8988T (cell line): ENCODE measurements around the gene PLD5.

Experiments used
- DNase-seq: peaks from one replicate; pipeline ENCODE4 v3.0.0; 2011

PLD5 gene

DNA sequence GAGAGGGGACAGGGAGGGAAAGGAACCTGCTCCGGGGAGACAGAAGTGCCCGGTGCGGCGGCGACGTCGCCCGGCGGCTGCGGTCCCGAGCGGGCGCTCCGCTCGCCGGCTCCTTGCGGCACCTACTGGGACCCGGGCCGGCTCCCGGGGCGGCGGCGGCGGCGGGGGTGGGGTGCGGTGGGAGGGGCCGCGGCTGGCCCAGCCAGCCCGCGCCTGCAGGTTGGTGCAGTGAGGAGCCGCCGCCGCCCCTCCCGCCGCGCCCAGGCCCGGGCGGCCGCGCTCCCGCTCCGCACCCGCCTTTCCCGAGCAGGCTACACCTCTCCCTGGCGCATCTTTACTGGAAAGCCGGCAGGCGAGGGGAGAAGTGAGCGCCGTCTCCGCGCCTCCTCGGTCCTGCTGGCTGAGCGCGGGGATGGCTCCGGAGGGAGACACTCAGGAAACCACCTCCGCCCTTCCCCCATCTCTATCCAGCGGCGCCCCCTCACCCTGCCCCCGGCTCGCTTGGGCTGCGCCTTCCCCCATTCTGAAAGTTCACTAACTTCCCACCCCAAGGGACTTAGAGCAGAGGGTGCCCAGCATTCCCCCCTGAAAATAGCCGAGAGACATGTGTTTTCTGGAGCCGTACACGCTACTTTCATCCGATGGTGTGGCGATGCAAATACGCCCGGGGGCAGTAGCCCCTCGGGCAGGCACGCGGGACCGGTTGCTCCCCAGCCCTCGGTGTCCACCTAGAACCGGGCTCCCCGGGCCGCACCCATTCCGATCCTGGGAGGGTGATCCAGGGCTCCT, at the start of gene PLD5:
PLD5 (minus strand) TSS at position 127 of the 789 bp plus-strand sequence.
- DNase-seq, result no peak

DNA sequence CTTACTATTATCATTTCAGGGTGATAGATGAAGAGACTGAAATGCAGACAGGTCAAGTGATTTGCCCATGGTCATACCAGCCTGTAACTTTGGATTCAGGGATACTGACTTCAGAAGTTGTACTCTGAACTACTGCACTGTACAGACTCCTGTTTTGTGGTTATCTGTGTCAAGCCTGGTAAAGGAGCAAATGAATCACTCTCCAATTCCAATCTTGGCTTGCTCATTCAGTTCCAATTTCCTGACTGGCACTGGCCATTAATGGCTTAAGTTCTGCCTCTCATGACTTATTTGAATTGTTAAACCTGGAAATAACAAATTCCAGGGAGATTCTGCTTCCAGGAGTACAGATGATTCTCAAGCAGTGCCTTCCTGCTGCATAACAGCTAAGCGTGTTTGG, 45.4 kb upstream of the PLD5 start:
- DNase-seq, result no peak

DNA sequence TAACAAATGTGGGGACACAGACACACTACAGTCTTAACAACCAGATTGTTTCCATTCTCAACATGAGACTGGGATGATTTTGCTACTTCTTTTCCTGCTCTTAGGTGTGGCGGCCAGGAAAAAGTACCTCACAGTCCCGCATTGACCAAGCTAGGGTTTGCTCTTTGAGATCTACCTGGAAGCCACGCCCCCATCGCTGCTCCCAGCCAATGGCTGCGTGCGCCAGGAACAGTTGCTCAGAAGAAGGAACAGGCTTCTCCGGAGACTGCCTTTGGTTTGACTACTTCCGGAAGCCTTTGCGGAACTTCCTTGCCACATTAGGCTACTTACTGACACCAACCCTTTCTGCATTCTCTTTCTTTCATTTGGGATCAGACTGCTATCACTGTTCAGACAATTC, 44.2 kb upstream of the PLD5 start:
- DNase-seq, result no peak

DNA sequence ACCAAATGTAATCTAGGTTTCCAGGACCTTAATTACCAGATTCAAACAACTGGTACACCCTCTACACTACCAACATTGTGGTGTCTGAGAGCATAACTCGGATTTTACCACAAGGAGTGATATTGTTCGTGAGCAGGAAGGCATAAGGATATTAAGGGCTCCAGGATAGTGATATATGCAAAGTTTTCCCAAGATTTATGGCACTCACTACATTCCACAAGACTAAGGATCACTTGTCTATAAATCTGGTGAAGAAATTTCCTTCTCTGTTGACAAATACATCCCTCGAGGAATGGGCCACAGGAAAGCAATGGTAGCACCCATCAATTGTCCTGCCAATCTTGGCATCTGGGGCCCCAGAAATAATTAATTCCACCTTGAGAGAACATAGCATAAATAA, 43.1 kb upstream of the PLD5 start:
- DNase-seq, result no peak

DNA sequence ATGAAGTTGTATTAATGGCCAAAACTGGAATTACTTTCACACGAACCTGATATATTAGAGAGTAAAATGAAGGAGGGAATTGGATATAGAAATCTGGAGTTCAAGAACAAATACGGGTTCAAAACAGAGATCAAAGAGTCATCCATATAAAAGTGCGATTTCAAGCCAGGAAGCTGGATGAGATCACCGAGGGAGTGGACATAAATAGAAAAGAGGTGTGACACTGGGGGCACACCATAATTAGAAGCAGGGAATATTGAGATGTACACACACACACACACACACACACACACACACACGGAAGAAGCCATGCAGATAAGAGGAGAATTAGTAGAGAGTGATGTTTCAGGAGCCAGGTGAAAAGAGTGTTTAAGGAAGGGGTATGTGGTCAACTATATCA, 32.3 kb upstream of the PLD5 start:
- no peak for DNase-seq

DNA sequence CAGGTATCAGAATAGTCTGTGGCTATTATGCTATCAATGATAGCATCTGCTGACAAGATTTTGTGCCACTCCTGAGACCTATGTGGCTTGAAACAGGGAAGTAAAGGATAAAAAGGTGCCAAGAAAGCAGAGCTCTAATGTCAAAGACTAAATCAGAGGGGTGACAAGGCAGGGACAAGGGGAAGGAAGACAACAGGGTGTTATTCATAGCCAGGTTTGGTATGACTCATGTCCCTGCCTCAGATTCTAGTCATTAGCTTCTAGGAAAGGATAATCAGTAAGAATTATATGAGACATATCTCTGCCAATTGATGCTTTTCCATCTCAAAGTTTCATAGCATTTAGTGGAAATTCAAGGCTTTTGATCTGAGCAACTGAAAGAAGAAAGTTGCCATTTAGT, 31.8 kb upstream of the PLD5 start:
- DNase-seq, result no peak

DNA sequence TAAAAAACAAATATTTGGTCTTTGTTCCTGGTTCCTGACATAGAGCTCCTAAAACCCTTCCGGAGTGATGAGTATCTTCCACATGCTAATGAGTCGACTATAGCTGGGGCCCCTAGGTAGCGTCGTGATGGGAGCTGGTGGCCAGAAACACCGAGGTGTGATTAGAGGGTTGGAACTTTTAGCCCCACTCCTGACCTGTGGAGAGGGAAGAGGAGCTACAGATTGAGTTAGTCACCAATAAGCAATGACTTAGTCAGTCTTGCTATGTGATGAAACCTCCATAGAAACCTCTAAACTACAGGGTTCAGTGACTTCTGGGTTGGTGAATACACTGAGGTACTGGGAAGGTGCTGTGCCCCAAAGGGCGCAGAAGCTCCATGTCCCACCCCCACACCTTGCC, 30.1 kb upstream of the PLD5 start:
- DNase-seq, result no peak

DNA sequence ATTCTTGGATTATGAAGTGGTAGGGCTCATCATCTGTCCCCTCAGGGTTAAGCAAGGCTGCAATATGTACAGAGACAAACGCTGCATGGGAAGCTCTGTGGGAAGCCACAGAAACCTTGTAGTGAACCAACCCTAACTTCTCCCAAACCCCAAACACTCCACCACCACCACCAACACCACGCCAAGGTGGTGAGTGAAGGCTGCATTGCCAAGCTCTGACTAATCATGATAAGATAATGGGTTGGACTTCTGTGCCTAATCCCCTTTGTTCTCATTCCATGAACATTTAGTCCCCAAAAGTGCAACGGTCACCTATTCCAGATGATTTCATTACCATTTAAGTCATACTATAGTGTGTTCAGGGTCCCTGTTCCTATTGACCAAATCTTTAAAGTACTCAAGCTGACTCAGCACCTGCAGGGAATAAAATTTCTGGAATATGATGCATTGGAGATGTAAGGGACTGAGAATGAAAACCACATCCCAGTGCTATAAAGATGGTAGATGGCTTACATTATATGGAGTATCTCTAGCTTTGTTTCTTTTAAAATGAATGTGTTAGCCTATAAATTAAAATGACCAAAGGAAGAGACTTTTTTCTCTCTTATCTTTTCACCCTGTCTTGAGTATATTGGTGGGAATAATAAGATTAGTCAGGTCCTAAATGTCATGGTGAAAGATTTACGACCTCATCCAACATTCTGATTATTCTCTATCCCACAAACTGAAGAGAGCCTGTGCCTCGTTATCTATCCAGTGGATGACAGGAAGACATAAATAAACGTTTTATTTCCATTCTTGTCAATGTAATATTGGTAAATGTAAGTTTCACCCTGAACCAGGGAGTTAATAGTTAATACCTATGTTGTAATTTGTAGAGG, 22.6 kb upstream of the PLD5 start:
- DNase-seq, result no peak

DNA sequence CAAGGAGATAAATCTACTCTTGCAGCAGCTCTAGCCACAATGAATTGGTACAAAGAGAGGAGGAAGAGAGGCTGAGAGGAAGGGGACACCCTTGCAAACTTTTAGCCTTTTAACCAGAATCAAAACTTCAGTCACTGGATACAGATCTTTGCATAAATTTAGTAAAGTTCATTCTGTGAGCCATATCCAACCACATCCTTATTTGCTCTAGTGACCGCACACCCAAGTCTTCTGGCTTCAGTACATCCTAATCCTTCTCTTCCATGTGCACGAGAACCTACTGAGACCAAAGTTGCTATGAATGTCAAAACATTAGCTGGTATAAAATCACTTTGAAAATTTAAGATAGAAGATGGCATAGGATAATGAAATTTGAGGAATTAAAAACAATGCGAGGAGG, 21.9 kb upstream of the PLD5 start:
- DNase-seq, result no peak

DNA sequence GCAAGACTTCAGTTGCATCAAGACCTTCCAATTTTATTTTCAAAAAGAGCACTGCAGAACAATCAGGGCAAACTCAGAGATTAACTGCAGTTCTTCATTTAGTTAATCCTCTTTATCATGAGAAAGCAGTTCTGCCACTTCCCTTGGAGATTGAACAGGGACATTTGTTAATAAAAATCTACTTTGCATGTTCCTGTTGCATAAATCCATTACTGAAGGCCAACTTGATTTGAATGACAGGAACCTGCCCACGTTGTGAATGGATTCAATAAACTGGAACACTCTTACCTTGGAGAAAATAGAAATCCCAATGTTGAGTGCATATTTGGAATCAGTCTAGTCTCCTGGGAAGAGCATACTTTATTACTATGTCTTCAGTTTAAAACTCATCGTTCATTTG, 19.6 kb upstream of the PLD5 start:
- DNase-seq, result no peak

DNA sequence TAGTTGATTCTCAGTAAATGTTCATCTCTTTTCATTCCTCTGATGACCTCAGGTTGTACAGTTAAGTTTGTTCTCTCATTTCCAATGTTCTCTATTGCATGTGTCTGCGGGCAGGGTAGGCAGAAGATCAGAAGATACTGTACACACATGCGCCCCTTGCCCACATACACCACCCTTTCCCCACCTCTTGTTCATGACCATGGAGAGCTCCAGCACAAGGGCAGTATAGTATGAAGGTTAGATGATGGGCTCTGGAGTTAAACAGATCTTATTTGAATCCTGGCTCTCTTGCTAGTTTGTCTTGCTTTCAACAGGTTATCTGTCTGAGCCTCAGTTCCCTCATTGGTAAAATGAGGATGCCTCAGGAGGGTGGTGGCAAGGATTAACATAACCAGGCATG, 17.8 kb upstream of the PLD5 start:
- DNase-seq, result no peak

DNA sequence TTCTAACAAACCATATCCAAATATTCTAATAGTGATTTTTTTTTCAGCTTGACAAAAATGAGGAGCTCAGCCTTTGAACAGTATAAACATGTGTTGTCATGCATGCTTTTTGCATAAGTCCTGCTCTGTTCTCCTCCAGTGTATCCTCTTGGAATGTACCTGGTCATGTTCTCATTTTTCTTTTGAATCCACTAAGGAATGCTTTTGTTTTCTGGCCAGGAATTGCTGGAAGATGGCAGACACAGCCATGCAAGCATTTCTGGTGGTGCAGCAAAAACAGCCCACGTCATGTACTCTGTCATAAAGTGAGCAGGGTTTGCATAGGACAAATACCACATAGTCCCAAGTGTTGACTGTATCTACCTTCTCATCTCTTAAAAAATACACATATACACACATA, 11.5 kb upstream of the PLD5 start:
- DNase-seq, result no peak

DNA sequence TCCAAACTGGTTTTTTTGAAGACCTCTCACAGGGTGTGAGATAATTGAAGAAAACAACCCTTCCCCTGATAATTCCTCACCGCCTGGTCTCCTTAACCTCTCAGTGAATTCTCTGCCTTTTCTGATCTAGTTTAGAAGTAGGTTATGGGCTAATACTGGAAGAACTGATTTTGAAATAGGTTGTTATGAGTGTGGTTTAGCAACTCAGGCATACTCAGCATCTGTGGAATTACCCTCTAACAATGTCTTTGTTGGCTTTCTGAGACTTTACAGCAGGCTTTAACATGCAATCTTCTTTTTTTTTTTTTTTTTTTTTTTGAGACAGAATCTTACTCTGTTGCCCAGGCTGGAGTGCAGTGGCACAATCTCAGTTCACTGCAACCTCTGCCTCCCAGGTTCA, 10.3 kb upstream of the PLD5 start:
- DNase-seq, result no peak

DNA sequence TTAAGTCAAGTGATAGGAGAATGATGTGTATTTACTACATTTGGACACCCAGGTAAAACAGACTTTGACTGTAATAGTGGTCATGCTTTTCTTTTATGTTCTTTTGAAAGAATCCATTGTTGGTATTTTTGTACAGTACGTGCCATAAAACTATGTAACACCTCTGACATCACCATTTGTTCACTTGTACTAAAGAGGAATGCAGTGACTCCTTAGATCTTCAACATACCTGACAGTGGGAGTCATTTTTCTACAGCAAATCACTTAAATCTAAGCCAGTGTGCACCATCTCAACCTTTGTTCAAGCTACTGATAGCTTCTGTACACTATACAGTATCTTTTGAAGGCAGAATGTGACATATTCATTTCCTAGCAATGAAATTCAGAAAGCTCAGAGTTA, 6.3 kb upstream of the PLD5 start:
- no peak for DNase-seq

DNA sequence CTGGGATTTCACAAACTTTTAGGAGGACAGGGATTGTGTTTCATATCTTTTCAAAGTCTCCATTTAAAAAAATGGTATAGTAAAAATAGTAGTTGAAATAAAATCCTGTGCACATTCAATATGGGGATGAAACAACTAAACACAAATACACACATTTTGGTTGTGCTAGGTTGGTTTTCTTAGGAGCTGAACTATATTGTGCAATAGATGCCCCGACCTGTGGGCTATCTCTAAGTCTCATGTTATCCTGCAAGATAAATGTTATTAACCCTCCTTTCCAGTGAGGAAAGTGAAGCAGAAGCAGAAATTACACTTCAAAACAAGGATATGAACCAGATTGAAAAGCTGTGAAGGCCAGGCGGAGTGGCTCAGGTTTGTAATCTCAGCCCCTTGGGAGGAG, 1.3 kb upstream of the PLD5 start:
- DNase-seq, result no peak

DNA sequence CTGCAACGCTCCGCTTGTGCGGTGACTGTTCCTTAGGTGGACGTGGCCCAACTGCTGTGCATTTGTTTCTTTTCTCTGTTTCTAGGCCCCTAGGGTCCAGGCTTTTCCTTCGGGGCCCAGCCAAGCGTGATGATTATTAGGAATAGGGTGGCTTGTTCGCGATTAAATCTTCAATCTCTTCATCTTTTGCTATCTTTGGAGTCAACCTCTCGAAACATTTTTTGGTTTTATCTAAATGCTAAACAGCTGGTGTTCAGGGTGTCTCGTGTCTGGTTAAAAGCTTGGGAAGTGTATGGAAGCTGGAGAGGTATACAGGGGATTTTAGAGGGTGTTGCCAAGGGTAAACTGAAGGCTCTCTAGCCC, 844 bp upstream of the PLD5 start:
- no peak for DNase-seq

DNA sequence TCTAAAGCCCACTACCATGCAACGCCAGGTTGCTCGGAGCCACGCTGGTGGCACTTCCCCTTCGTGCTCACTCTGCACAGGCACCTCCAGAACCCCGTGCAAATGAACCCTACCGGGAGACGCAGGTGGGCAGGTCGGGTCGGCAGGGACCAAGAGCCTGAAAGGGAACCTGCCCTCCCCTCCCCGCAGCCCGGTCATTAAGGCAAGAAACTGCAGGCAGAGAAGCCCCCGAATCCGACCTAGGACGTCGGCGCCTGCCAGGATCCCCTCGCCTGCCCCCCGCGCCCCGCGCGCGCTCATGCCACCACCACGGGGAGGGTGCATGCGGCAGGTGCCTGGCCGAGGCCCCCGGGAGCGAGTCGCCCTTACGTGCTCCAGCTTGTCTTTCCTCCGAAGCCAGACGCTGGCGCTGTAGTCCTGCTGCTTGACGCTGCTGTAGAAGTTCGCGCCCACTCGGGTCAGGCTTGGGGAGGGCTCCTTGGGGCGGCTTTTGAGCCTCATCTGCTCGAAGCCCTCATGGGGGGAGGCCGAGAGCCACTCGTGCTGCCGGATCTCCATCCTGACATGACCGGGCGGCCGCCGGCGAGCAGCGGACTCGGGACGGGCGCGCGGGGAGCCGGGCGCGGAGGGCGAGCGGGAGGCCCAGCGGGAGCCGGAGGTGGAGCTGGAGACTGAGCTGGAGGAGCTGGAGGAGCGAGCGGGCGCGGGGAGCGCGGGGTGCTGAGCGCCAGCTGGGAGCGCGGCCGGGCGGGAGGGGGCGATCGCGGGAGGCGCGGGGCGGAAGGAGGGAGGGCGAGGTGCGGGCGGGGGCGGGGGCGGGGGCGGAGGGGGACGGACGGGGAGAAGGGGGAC, 552 bp downstream of the PLD5 start:
- no peak for DNase-seq

DNA sequence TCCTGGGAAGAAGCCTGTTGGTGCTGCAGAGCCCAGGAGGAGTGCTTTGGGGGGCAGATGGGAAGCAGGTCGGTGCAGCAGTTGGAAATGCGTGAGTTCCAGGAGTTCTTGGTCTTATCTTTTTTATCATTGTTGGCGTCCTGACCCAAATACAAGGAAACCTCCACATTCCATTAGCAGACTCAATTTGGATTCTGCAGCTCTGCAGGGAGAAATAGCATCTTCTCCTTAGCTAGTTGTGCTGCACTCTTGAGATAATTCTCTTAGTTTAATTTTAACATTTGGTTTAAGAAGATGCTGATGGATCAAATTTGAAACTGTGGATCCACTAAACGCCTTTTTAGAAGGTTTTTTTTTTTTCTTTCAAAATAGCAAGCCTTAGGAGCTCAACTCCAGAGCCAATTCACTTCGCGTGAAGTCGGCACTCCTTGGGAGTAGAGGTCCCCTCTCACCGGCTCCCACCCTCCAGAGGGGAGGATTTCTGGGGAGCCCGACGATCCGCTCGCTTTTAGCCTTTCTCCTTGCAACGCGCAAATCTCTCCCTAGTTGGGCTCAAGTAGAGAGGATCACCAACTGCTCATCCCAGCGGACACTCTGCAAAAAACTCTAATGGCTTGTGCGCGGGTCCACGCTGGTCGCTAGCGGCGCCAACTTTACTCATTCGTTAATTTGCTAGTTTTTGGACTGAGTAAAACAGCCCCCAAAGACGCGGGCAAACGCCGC, 1.3 kb downstream of the PLD5 start:
- no peak for DNase-seq

DNA sequence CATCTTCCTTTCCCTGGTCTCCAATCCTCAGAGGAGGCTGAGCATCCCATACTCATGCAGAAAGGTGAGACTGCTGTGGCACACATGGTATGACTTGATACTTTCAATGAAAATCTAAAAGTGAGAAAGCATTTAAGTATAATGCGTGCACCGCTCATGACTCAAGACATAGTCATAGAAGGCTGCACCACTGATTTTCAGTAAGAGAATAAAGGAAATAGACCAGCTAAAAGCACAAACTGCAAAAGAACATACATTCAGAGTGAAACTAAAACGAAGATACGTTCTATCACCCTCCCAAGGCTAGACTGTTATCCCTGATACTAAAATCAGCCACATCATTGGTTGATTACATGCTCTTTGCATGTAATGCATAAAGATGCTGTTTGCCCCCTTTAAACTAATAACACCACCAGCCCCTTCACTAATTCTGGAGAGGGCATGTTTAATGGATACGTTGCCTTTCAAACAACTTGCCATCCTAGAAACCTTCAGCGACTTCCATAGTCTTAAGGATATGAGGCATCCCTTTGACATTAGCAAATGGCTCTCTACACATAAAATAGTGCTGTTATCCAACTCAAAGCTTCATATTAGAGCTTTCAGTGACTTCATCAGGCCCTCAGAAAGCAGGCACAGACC, 2.1 kb downstream of the PLD5 start:
- no peak for DNase-seq

DNA sequence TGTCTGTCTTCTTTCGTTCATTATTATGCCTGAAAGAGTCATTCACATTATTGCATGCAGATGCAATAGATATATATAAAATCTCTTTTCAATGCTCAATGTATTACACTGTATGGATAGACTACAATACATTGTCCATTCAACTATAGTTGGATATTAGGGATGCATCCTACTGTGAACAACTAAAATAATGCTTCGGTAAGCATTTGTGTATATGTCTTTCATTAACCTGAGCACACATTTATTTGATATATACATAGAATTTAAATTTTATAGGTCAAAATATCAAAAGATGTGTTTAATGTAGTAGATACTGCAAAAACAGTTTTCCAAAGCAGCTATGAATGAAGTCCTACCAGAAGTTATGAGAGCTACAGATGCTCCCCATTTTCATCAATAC, 8.9 kb downstream of the PLD5 start:
- no peak for DNase-seq

DNA sequence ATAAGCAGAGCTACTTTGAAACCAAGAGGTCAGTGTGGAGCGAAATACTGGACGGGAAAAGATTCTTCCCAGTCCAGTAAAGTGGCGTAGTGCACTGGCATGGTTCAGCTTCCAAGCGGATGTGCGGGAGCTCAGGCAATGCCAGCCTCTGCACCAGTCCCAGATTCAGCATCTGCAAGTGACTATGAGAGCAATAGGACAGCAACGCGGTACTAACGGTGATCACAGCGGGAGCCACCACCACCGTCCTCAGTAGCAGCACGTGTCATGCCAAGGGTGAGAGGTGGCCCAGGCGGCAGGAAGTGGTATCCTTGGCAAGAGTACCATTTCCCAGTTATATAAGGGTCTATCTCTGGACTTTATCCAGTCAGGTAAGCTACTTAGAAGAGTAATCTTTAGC, 17.8 kb downstream of the PLD5 start:
- DNase-seq, result no peak

DNA sequence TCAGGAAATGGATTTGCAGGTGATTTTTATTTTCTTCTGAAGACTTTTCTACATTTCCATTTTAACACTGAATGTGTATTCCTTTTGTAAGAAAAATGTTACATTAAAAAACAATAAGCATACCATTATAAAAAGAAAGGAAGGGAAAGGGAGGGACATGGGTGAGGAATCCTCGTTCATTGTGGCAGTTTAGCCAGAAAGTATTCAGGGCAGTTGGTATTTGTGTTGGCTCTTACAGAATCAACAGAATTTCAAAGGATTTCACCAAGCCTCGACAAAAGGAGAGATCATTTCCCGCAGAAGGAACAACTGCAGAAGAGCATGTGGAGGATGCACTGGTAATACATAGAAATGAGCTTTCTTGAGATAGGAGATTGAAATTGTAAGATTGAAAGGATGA, 35.0 kb downstream of the PLD5 start:
- no peak for DNase-seq
